Common myeloid progenitor, CD34-positive (primary cell): ENCODE measurements around the gene FAM83E. TPM values are rescaled to one million over a fixed set of nuclear protein-coding genes. Genes with fewer than 3 reads are reported as not detected.

Experiments
- CTCF ChIA-PET: fragments of 350-600 bp; sonication (Branson Sonifier 250); formaldehyde crosslinking; loops from one replicate; lab custom pipeline; 2021; ENCODE audit warnings: antibody characterized with exemption; lab: Charles Lee
- POLR2A ChIA-PET: fragments of 350-600 bp; sonication (Branson Sonifier 250); formaldehyde crosslinking; loops from one replicate; lab custom pipeline; 2021; ENCODE audit warnings: antibody characterized with exemption; lab: Charles Lee
- DNase-seq, 3 donors: peaks; one replicate each; pipeline versions ENCODE4 v3.0.0 to v3.0.0-alpha.2; 2013
- H3K27ac ChIP-seq, 2 experiments: 1 replicate in 1 of 2; 2 replicates in 1 of 2; pipeline ENCODE4 v1.7.0; 2013; ENCODE audit warnings: inconsistent platforms in 2 of 2, low read length in 2 of 2, mild to moderate bottlenecking in 2 of 2, low read depth in 1 of 2, moderate library complexity in 1 of 2; ENCODE audit not compliant: severe bottlenecking in 2 of 2, insufficient read depth in 1 of 2, poor library complexity in 1 of 2
- H3K27me3 ChIP-seq, 5 experiments: replicated peaks in 2 of 5; 1 replicate in 3 of 5; 2 replicates in 2 of 5; pipeline versions ENCODE4 v1.6.1 to v1.7.0; 2013; ENCODE audit warnings: low read length in 4 of 5, mild to moderate bottlenecking in 2 of 5, moderate library complexity in 2 of 5, inconsistent platforms in 1 of 5; ENCODE audit not compliant: insufficient read depth in 5 of 5, control insufficient read depth in 4 of 5
- H3K36me3 ChIP-seq, 4 experiments: 1 replicate in 2 of 4; 2 replicates in 2 of 4; pipeline versions ENCODE4 v1.6.1 to v1.7.0; 2013; ENCODE audit warnings: low read length in 3 of 4, control low read depth in 1 of 4, mild to moderate bottlenecking in 1 of 4; ENCODE audit not compliant: control insufficient read depth in 4 of 4, insufficient read depth in 4 of 4
- H3K4me1 ChIP-seq, 4 experiments: 1 replicate in 3 of 4; 2 replicates in 1 of 4; pipeline versions ENCODE4 v1.6.1 to v1.7.1; 2013; ENCODE audit warnings: low read length in 3 of 4, mild to moderate bottlenecking in 3 of 4, control low read depth in 1 of 4, inconsistent platforms in 1 of 4, moderate library complexity in 1 of 4; ENCODE audit not compliant: control insufficient read depth in 4 of 4, insufficient read depth in 4 of 4; ENCODE audit errors: control extremely low read depth in 1 of 4
- H3K4me3 ChIP-seq, 7 experiments: 1 replicate in 4 of 7; 2 replicates in 3 of 7; pipeline versions ENCODE4 v1.5.1 to v1.7.0; 2013; ENCODE audit warnings: mild to moderate bottlenecking in 7 of 7, low read length in 6 of 7, moderate library complexity in 6 of 7, inconsistent platforms in 2 of 7, low read depth in 2 of 7, control low read depth in 1 of 7; ENCODE audit not compliant: insufficient read depth in 4 of 7, control insufficient read depth in 1 of 7; ENCODE audit errors: extremely low read depth in 1 of 7
- H3K9me3 ChIP-seq, 5 experiments: 1 replicate in 4 of 5; 2 replicates in 1 of 5; pipeline versions ENCODE4 v1.6.1 to v1.7.1; 2013; ENCODE audit warnings: low read length in 4 of 5, mild to moderate bottlenecking in 2 of 5, inconsistent platforms in 1 of 5, low read depth in 1 of 5, moderate library complexity in 1 of 5; ENCODE audit not compliant: control insufficient read depth in 4 of 5, insufficient read depth in 2 of 5; ENCODE audit errors: control extremely low read depth in 1 of 5
- WGBS: methylation state at CpG from one replicate; pipeline ENCODE4 v1.1.5; 2013; ENCODE audit not compliant: insufficient coverage; 5-methylcytosine and 5-hydroxymethylcytosine counted together
- polyA plus RNA-seq: library from polyadenylated mRNA; unstranded; fragments of 120-200 nt; gene quantifications from one replicate; pipeline ENCODE4 v1.2.1, GENCODE V29; 2013

Gene FAM83E
- not detected for polyA plus RNA-seq

DNA sequence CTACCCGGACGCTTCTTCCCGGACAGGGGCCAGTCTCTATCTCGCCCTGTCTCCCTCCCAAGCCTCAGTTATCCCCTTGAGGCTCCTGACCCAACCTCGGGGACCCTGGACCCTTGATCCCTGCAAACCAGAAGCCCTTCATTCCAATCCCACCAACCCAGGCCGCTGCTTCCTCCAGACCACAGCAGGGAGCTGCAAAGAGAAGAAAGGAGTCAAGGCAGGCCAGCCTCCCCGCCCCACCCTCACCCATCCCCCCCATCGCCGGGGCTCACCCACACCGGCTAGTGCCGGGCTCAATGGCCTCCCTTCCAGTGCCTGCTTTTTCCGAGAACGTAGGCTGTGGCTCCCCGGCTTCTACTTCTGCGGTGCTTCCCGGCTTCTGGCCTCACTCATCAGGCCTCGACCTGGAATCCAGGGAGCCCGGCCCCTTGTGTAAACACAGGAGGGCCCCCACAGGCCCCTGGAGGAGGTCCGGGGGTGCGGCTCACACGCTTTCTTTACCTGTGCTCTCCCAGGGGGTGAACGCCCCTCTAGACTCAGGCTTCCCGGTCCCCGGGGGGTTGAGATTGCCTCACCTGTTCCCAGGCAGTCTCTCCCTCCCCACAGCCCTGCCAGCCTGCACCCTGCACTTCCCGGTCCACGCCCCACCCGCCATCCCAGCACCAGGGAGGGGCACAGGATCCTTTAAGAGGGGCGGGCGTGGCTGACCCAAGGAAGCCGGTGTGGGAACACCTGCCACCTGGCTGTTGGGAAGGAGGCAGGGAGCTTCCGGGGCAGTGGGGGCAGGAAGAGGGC is at the start of gene FAM83E:
Gene FAM83E (minus strand): TSS at position 641 of the 795 bp plus-strand sequence. CDS start 1,704 bp downstream, outside the sequence.
- 81% methylated on average over 14 of the region's 31 CpGs for WGBS
- POLR2A ChIA-PET: interaction anchor here (0.7 kb wide), 1 partner anchor 293 kb away, joined by 3 read pairs; a partner anchor contains a TSS
- peaks cover 13 to 37% (median 24%) of the 10 kb centered on the region in 4 experiments for H3K36me3 ChIP-seq

DNA sequence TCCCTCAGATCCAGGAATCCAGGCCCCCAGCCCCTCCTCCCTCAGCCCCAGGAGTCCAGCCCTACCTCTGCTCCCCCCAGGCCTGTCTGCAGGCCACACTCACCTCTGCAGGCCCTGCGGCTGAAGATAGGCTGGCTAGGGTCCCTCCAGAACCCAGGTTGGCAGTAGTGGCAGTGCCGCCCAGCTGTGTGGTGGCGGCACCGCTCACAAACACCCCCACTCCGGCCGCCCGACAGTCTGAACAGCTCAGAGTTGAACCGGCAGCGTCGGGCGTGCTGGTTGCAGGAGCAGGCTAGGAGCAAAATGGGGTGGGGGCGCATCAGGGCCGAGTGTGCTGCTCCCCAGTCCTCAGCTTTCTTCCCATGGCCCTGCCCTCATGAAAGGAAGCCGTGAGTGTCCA is 49.6 kb upstream of the FAM83E start:
- DNase-seq: no peak
- Histone ChIP-seq H3K27ac (no peak overlapping the region), H3K4me3 (no peak overlapping the region), H3K4me1 (peaks cover 0 to 9% (median 6%) of the 10 kb centered on the region in 4 experiments), H3K27me3 (peaks cover 0 to 2% (median 0%) of the 10 kb centered on the region in 5 experiments), H3K9me3 (no peaks in the 10 kb centered on the region), H3K36me3 (no peaks in the 10 kb centered on the region)
- ChIA-PET POLR2A (no interaction called here), CTCF (interaction anchor here (0.9 kb wide), 1 partner anchor 123 kb away, joined by 3 read pairs; no protein-coding TSS in a partner anchor)
- WGBS: 99% methylated on average over 13 of the region's 14 CpGs

More for the DNA sequence above, at the start of gene FAM83E:
- no peak for DNase-seq
- Histone ChIP-seq H3K27ac (peak within 1 kb of the TSS in 1 of 2 experiments; percentile 49), H3K4me3 (no peak within 1 kb of the TSS), H3K27me3 (no peaks in the 10 kb centered on the region), H3K4me1 (peaks cover 7 to 30% (median 23%) of the 10 kb centered on the region in 4 experiments), H3K9me3 (no peaks in the 10 kb centered on the region)
- CTCF ChIA-PET: interaction anchor here (1.5 kb wide), 1 partner anchor 55 kb away, joined by 4 read pairs; no protein-coding TSS in a partner anchor

- WGBS: 100% methylated on average over 4 of the region's 4 CpGs
- Histone ChIP-seq H3K4me1 (peaks cover 0 to 9% (median 6%) of the 10 kb centered on the region in 4 experiments), H3K27me3 (peaks cover 0 to 2% (median 0%) of the 10 kb centered on the region in 5 experiments), H3K36me3 (no peaks in the 10 kb centered on the region), H3K9me3 (no peaks in the 10 kb centered on the region), H3K27ac (no peak overlapping the region), H3K4me3 (no peak overlapping the region)
- ChIA-PET POLR2A (no interaction called here), CTCF (interaction anchor here (1.5 to 1.6 kb wide), 2 partner anchors 14 to 124 kb away, joined by 3 read pairs; no protein-coding TSS in a partner anchor)
- no peak for DNase-seq
Measured at GRCh38 chr19:48663667-48664066, 48.8 kb upstream of the FAM83E start.

GRCh38 chr19:48661711-48662090 is 46.8 kb upstream of the FAM83E start:
- peaks cover 0 to 9% (median 6%) of the 10 kb centered on the region in 4 experiments for H3K4me1 ChIP-seq
- H3K27ac ChIP-seq: no peak overlapping the region
- H3K9me3 ChIP-seq: no peaks in the 10 kb centered on the region
- ChIA-PET POLR2A (no interaction called here), CTCF (interaction anchor here (2.3 kb wide), 1 partner anchor 13 kb away, joined by 9 read pairs; no protein-coding TSS in a partner anchor)
- no peaks in the 10 kb centered on the region for H3K36me3 ChIP-seq
- no peak overlapping the region for H3K4me3 ChIP-seq
- no peaks in the 10 kb centered on the region for H3K27me3 ChIP-seq
- 96% methylated on average over 50 of the region's 50 CpGs for WGBS
- no peak for DNase-seq

GRCh38 chr19:48660852-48661710 is 46.2 kb upstream of the FAM83E start:
- POLR2A ChIA-PET: no interaction called here
- H3K27me3 ChIP-seq: no peaks in the 10 kb centered on the region

GRCh38 chr19:48659768-48660167 is 44.9 kb upstream of the FAM83E start:
- Histone ChIP-seq H3K36me3 (no peaks in the 10 kb centered on the region), H3K4me3 (no peak overlapping the region), H3K27ac (no peak overlapping the region), H3K9me3 (no peaks in the 10 kb centered on the region), H3K27me3 (no peaks in the 10 kb centered on the region), H3K4me1 (peaks cover 0 to 10% (median 7%) of the 10 kb centered on the region in 4 experiments)
- 84% methylated on average over 5 of the region's 5 CpGs for WGBS
- POLR2A ChIA-PET: no interaction called here
- DNase-seq: no peak
- CTCF ChIA-PET: interaction anchor here (2.3 kb wide), 1 partner anchor 15 kb away, joined by 9 read pairs; no protein-coding TSS in a partner anchor

More at GRCh38 chr19:48660852-48661710, 46.2 kb upstream of the FAM83E start:
- Histone ChIP-seq H3K27ac (peak overlapping the region; percentile 55 to 85), H3K9me3 (no peaks in the 10 kb centered on the region), H3K4me1 (peaks cover 0 to 9% (median 6%) of the 10 kb centered on the region in 4 experiments), H3K36me3 (no peaks in the 10 kb centered on the region), H3K4me3 (peak overlapping the region in 4 of 7 experiments; percentile 21 to 57 (median 46))
- peak; percentile 91 to 96 (median 94) for DNase-seq
- CTCF ChIA-PET: interaction anchor here (2.3 kb wide), 1 partner anchor 14 kb away, joined by 9 read pairs; no protein-coding TSS in a partner anchor
- WGBS: 51% methylated on average over 31 of the region's 35 CpGs
